GM12874 (cell line): ENCODE measurements around the gene ENTPD5.

Experiments used
- TF ChIP-seq, protein P1 (sequence below): IDR thresholded peaks from 2 replicates; pipeline ENCODE4 v1.5.1; 2011; ENCODE audit warnings: low read depth, mild to moderate bottlenecking, control low read depth, low read length, moderate library complexity; ENCODE audit not compliant: insufficient read depth

The ENTPD5 gene

DNA sequence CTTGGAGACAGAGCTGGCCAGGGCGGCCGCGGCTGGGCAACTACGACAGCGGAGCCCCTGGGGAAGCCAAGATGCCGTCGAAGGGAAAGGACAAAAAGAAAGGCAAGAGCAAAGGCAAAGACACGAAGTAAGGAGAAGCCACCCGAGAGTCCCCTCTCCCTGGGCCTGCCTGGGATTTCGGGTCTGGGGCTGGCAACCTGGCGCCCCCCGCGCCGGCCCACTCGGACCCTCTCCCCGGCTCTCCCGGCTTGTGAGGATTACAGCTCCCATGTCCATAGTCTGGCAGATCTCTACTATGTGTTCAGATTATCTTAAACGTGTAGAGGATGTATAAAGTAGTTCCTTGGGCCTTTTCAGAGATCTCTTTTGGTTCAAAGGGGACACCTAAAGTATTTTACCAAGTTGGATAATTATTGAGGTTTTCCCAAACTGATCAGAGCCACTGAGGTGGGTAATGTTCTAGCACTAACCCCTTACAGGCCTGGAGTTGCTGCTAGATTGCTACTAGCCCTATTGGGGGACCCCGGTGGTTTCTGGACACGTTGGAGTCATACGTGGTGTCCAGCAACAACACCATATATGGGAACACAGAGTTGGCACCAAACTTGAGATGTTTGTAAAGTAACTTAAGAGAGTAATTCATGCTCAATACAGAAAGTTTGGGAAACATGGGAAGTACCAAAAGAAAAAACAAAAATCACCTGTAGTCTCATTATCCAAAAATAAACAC lies 485 bp upstream of the ENTPD5 start:
- TF ChIP-seq, protein P1, sequence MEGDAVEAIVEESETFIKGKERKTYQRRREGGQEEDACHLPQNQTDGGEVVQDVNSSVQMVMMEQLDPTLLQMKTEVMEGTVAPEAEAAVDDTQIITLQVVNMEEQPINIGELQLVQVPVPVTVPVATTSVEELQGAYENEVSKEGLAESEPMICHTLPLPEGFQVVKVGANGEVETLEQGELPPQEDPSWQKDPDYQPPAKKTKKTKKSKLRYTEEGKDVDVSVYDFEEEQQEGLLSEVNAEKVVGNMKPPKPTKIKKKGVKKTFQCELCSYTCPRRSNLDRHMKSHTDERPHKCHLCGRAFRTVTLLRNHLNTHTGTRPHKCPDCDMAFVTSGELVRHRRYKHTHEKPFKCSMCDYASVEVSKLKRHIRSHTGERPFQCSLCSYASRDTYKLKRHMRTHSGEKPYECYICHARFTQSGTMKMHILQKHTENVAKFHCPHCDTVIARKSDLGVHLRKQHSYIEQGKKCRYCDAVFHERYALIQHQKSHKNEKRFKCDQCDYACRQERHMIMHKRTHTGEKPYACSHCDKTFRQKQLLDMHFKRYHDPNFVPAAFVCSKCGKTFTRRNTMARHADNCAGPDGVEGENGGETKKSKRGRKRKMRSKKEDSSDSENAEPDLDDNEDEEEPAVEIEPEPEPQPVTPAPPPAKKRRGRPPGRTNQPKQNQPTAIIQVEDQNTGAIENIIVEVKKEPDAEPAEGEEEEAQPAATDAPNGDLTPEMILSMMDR, result no peak

DNA sequence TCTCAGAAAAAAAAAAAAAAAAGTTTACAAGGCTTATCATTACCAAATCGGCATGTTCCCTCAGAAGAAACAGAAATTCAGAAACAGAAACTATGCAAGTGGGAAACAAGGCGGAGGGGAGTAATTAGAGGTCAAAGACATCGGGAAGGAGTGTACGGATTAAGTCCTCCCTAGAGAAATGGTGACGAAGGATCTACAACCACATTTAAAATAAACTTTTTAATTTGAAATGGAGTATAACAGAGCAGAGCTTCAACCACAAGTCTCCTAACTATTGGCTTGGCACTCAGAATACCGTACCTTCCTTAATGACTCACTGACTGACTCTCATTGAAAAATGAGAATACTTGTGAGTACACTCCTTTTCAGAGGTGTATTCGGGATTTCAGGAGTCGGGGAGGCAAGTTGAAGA lies 908 bp downstream of the ENTPD5 start:
- TF ChIP-seq, protein P1, result no peak

DNA sequence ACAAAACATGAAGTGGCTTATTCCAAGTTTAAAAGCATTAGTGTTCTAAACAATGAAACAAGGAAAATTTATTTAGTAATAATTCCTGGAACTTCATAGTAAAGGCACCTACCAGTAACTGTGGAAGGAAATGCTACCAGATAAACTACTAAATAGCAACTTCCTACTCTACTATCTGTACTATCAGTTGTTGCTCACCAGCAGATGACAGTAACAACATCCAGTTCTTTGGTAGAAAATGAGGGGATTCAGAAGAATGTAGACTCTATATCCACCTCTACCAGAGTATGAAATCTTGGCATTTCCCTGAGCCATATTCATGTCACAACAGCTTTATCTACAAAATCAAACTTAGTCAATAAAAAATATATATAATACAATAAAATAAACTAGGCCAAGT lies 3.1 kb downstream of the ENTPD5 start:
- TF ChIP-seq, protein P1, result no peak

- TF ChIP-seq, protein P1, result no peak
Measured at GRCh38 chr14:74015176-74015575, 3.9 kb downstream of the ENTPD5 start.

GRCh38 chr14:74014299-74014698 lies 4.8 kb downstream of the ENTPD5 start:
- TF ChIP-seq, protein P1, result no peak

DNA sequence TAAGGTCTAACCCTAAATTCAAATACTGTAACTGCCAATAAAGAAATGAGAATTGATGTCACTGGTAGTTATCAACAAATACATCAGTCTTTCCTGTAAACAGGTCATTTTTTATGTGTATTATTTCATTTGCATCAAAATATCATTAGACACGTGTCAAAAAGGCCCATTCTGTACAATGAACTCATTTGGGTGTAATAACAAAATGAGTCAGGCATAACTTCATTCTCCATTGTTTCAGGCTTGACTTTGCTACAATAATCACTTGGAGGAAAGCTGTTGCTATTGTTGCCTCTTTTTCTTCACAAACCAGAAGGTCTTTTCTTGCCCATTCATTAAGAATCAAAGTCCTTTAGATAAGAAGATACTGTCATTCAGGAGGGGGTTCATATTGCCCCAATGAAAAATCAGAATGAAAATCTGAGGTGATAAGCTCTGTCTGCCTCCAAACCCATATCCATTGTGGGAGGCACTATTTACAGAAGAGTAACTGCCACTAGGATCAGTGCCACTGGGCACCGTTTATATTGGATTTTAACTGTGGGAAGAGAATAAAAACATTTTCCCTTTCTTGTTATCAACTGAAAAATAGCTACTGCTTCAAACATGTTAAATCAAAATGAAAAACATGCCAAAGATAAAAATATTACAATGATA lies 10.1 kb downstream of the ENTPD5 start:
- TF ChIP-seq, protein P1, result no peak

DNA sequence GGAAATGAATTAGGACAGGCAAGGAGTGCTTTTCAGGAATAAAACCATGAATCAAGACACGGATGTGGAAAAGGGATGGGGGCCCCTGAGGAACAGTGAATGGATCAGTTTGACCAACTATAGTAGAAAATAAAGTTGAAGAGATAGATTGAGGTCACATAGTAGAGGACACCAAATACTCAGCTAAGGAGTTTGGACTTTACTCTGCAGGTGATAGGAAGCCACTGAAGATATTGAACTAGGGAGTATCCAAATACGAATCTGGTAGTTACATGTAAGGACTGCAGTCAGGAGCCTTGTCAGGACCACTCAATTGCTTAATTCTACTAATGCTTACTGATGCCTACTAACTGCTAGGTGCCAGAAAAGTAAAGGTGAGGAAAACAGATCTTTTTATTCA lies 20.4 kb downstream of the ENTPD5 start:
- TF ChIP-seq, protein P1, result no peak
